RWPE1 (cell line): Measurements from ENCODE around the gene TSPAN18.

Source experiments
- CTCF ChIA-PET: fragments of 350-600 bp; sonication (Branson Sonifier 250); formaldehyde crosslinking; extraction: SDS; loops from one replicate; lab custom pipeline; 2021; lab: Yijun Ruan, JAX
- POLR2A ChIA-PET: fragments of 400-600 bp; formaldehyde crosslinking; extraction: SDS; loops from one replicate; lab custom pipeline; 2020; ENCODE audit warnings: antibody characterized with exemption; ENCODE audit not compliant: low non-redundant PET; lab: Yijun Ruan, JAX
- DNase-seq: peaks from one replicate; pipeline ENCODE4 v3.0.0; 2012; ENCODE audit warnings: low spot score
- H3K27ac ChIP-seq: fragments of 450-650 bp; 2 replicates; pipeline ENCODE4 v1.5.1; 2017
- CTCF ChIP-seq: fragments of 450-650 bp; conservative IDR thresholded peaks from 2 replicates; pipeline ENCODE4 v1.5.1; 2017; ENCODE audit warnings: low read depth, mild to moderate bottlenecking

TSPAN18 gene

GRCh38 chr11:44728491-44728910 is 1.7 kb downstream of the TSPAN18 start:
- CTCF ChIA-PET, result interaction anchor here (0.7 kb wide), 1 partner anchor 47 kb away, joined by 3 read pairs; no protein-coding TSS in a partner anchor
- no peak for TF ChIP-seq CTCF
- no peak for DNase-seq
- POLR2A ChIA-PET, result no interaction called here
- H3K27ac ChIP-seq, result no peak overlapping the region

- TF ChIP-seq CTCF, result no peak
- CTCF ChIA-PET, result interaction anchor here (0.7 kb wide), 1 partner anchor 47 kb away, joined by 3 read pairs; no protein-coding TSS in a partner anchor
- DNase-seq, result no peak
- POLR2A ChIA-PET, result no interaction called here
- H3K27ac ChIP-seq, result no peak overlapping the region
Observed at GRCh38 chr11:44729063-44729462, 2.3 kb downstream of the TSPAN18 start.

- no peak for DNase-seq
- H3K27ac ChIP-seq, result no peak overlapping the region
- no peak for TF ChIP-seq CTCF
- POLR2A ChIA-PET, result no interaction called here
- CTCF ChIA-PET, result interaction anchor here (0.6 to 1.5 kb wide), 2 partner anchors 182 to 194 kb away, joined by 3 to 5 read pairs; no protein-coding TSS in a partner anchor
Observed at GRCh38 chr11:44729713-44730112, 3.0 kb downstream of the TSPAN18 start.

- ChIA-PET POLR2A (no interaction called here), CTCF (interaction anchor here (0.6 to 1.5 kb wide), 2 partner anchors 93 to 181 kb away, joined by 4 to 5 read pairs; no protein-coding TSS in a partner anchor)
- no peak for TF ChIP-seq CTCF
- H3K27ac ChIP-seq, result no peak overlapping the region
- no peak for DNase-seq
Observed at GRCh38 chr11:44730775-44731174, 4.0 kb downstream of the TSPAN18 start.

GRCh38 chr11:44731685-44732430 is 5.1 kb downstream of the TSPAN18 start:
- no peak for TF ChIP-seq CTCF
- H3K27ac ChIP-seq, result no peak overlapping the region
- DNase-seq, result no peak
- CTCF ChIA-PET, result no interaction called here
- POLR2A ChIA-PET, result no interaction called here

- no peak for TF ChIP-seq CTCF
- ChIA-PET CTCF (no interaction called here), POLR2A (no interaction called here)
- DNase-seq, result no peak
- H3K27ac ChIP-seq, result no peak overlapping the region
Observed at GRCh38 chr11:44732564-44732963, 5.8 kb downstream of the TSPAN18 start.
